PC-3 (cell line): ENCODE results near the gene UNC119B. TPM values are rescaled to one million over a fixed set of nuclear protein-coding genes. Genes with fewer than 3 reads are reported as not detected.

Experiments
- ATAC-seq: fragments of 200-7000 bp; cut with Tn5 transposase; 2 replicates; pipeline ENCODE4 v1.9.1; 2020; ENCODE audit warnings: mild to moderate bottlenecking, moderate library complexity
- BruUV-seq: library from RNA; stranded (reverse); fragments of 400-500 nt; replicated peaks from 2 replicates; lab custom pipeline; 2021; lab: Mats Ljungman, UMichigan
- CTCF ChIA-PET: fragments of 300-600 bp; sonication (Branson Sonifier 250); formaldehyde crosslinking; loops from one replicate; lab custom pipeline; 2022; ENCODE audit warnings: antibody characterized with exemption; lab: Charles Lee
- POLR2A ChIA-PET: fragments of 300-600 bp; sonication (Branson Sonifier 250); formaldehyde crosslinking; loops from one replicate; lab custom pipeline; 2022; ENCODE audit warnings: antibody characterized with exemption; ENCODE audit not compliant: unreplicated experiment; lab: Charles Lee
- DNase-seq: peaks from one replicate; pipeline ENCODE4 v3.0.0-alpha.2; 2015
- H2AFZ ChIP-seq: fragments of 300-600 bp; sonication (generic); 2 replicates; pipeline ENCODE4 v1.6.0; 2016; ENCODE audit warnings: antibody characterized with exemption, low read length
- H3F3A ChIP-seq: fragments of 300-600 bp; sonication (generic); one replicate; pipeline ENCODE4 v1.6.0; 2017; ENCODE audit warnings: antibody characterized with exemption, low read length, control low read depth, mild to moderate bottlenecking; ENCODE audit not compliant: unreplicated experiment
- H3K27ac ChIP-seq: fragments of 300-600 bp; sonication (generic); 2 replicates; pipeline ENCODE4 v1.5.1; 2016; ENCODE audit warnings: mild to moderate bottlenecking, low read length
- H3K27me3 ChIP-seq: fragments of 300-600 bp; sonication (generic); 2 replicates; pipeline ENCODE4 v1.6.1; 2016; ENCODE audit warnings: low read length, mixed read lengths
- H3K36me3 ChIP-seq: fragments of 300-600 bp; sonication (generic); 2 replicates; pipeline ENCODE4 v1.6.1; 2016; ENCODE audit warnings: low read depth, mixed run types, low read length, mixed read lengths
- H3K4me1 ChIP-seq: fragments of 300-600 bp; sonication (generic); 2 replicates; pipeline ENCODE4 v1.5.1; 2016; ENCODE audit warnings: low read length; ENCODE audit not compliant: insufficient read depth
- H3K4me2 ChIP-seq: fragments of 300-600 bp; sonication (generic); 2 replicates; pipeline ENCODE4 v1.6.0; 2016; ENCODE audit warnings: low read length
- H3K4me3 ChIP-seq: fragments of 300-600 bp; sonication (generic); 2 replicates; pipeline ENCODE4 v1.5.1; 2016; ENCODE audit warnings: mild to moderate bottlenecking, low read length, mixed read lengths
- H3K79me2 ChIP-seq: fragments of 300-600 bp; sonication (generic); 2 replicates; pipeline ENCODE4 v1.6.1; 2017; ENCODE audit warnings: low read length, mixed read lengths
- H3K9ac ChIP-seq: fragments of 300-600 bp; sonication (generic); 2 replicates; pipeline ENCODE4 v1.6.0; 2016; ENCODE audit warnings: mild to moderate bottlenecking, low read length
- H3K9me2 ChIP-seq: fragments of 300-600 bp; sonication (generic); replicated peaks from 2 replicates; pipeline ENCODE4 v1.6.1; 2016; ENCODE audit warnings: mixed run types, low read length, mixed read lengths
- H3K9me3 ChIP-seq: fragments of 300-600 bp; sonication (generic); 2 replicates; pipeline ENCODE4 v1.6.1; 2016; ENCODE audit warnings: low read length, mixed read lengths
- H4K20me1 ChIP-seq: fragments of 300-600 bp; sonication (generic); 2 replicates; pipeline ENCODE4 v1.6.1; 2016; ENCODE audit warnings: low read length, mixed read lengths
- CTCF ChIP-seq: fragments of 300-600 bp; sonication (generic); conservative IDR thresholded peaks from 2 replicates; pipeline ENCODE4 v1.5.1; 2017; ENCODE audit warnings: antibody characterized with exemption, low read depth, mild to moderate bottlenecking, low read length
- EZH2 ChIP-seq: fragments of 300-600 bp; sonication (generic); IDR thresholded peaks from one replicate; pipeline ENCODE4 v1.6.1; 2017; ENCODE audit warnings: antibody characterized with exemption, mild to moderate bottlenecking, low read length; ENCODE audit not compliant: unreplicated experiment
- EZH2phosphoT487 ChIP-seq: fragments of 300-600 bp; sonication (generic); IDR thresholded peaks from 2 replicates; pipeline ENCODE4 v1.6.1; 2018; ENCODE audit warnings: mild to moderate bottlenecking, antibody characterized with exemption, low read length, borderline replicate concordance
- intact Hi-C: fragments of 100-400 bp; cut with micrococcal nuclease; formaldehyde crosslinking; loops from 2 replicates; pipeline ENCODE4 v1.9.0; 2023
- total RNA-seq: library from RNA; depleted of rRNA; stranded (reverse); fragments of >200 nt; gene quantifications from 2 replicates; pipeline ENCODE4 v1.2.3, GENCODE V29; 2014; rRNA removed

Gene UNC119B
- total RNA-seq, 1 experiment from 2014 or later = 15.9 TPM

- intact Hi-C loops = no loop called here
- ATAC-seq = no peak
- Histone ChIP-seq H3F3A (no peaks in the 10 kb centered on the region), H3K4me2 (no peak overlapping the region), H3K36me3 (peaks cover 24% of the 10 kb centered on the region; the same call in 1 of the 2 replicates), H3K9me2 (no peaks in the 10 kb centered on the region), H3K9ac (no peak overlapping the region), H2AFZ (no peak overlapping the region), H3K79me2 (no peaks in the 10 kb centered on the region), H4K20me1 (no peaks in the 10 kb centered on the region), H3K4me1 (no peaks in the 10 kb centered on the region), H3K4me3 (no peak overlapping the region), H3K27me3 (no peaks in the 10 kb centered on the region), H3K27ac (no peak overlapping the region), H3K9me3 (no peaks in the 10 kb centered on the region)
- ChIA-PET CTCF (no interaction called here), POLR2A (no interaction called here)
- TF ChIP-seq CTCF (no peak), EZH2phosphoT487 (no peak), EZH2 (no peak)
- DNase-seq = no peak
- BruUV-seq = no TSS peak
These were observed 57.1 kb downstream of the UNC119B start for GRCh38 chr12:120767071-120768024.

GRCh38 chr12:120771097-120771496 lies 60.8 kb downstream of the UNC119B start:
- POLR2A ChIA-PET = no interaction called here
- H3K9ac ChIP-seq = no peak overlapping the region
- no peaks in the 10 kb centered on the region for H3K4me1 ChIP-seq
- no peaks in the 10 kb centered on the region for H3K79me2 ChIP-seq
- no peaks in the 10 kb centered on the region for H3K27me3 ChIP-seq
- ATAC-seq (no peak), DNase-seq (no peak)
- intact Hi-C loops = no loop called here
- no peaks in the 10 kb centered on the region for H3F3A ChIP-seq
- CTCF ChIA-PET = no interaction called here
- no peak overlapping the region for H2AFZ ChIP-seq
- no peaks in the 10 kb centered on the region for H3K9me3 ChIP-seq
- no TSS peak for BruUV-seq
- H3K4me3 ChIP-seq = no peak overlapping the region
- H3K36me3 ChIP-seq = peaks cover 13% of the 10 kb centered on the region; the same call in 1 of the 2 replicates
- TF ChIP-seq EZH2 (no peak), EZH2phosphoT487 (no peak), CTCF (no peak)
- no peaks in the 10 kb centered on the region for H3K9me2 ChIP-seq
- no peaks in the 10 kb centered on the region for H4K20me1 ChIP-seq
- H3K27ac ChIP-seq = no peak overlapping the region
- H3K4me2 ChIP-seq = no peak overlapping the region

Other genes with a start within 250 kb of the UNC119B start
- gene SRSF9, start 240.7 kb upstream of the UNC119B start, total RNA-seq = 319 and 382 TPM in 2 replicates
- 283 and 396 TPM in 2 replicates for gene DYNLL1, start 214.3 kb upstream of the UNC119B start, total RNA-seq
- 40.4 and 41.2 TPM in 2 replicates for gene COQ5, start 181.3 kb upstream of the UNC119B start, total RNA-seq
- gene RNF10, start 176.1 kb upstream of the UNC119B start, total RNA-seq = 79.7 and 161 TPM in 2 replicates
- gene POP5, start 129.1 kb upstream of the UNC119B start, total RNA-seq = 83.8 and 89.8 TPM in 2 replicates
- gene CABP1, start 69.8 kb upstream of the UNC119B start, total RNA-seq = not detected in 2 replicates
- gene MLEC, start 23.3 kb upstream of the UNC119B start, total RNA-seq = 158 and 166 TPM in 2 replicates
- gene ACADS, start 15.4 kb downstream of the UNC119B start, total RNA-seq = 14.5 and 19.6 TPM in 2 replicates
- gene SPPL3, start 193.9 kb downstream of the UNC119B start, total RNA-seq = 18.8 and 20.3 TPM in 2 replicates